ENCODE measurements around the gene FAM83G.

The FAM83G gene

DNA sequence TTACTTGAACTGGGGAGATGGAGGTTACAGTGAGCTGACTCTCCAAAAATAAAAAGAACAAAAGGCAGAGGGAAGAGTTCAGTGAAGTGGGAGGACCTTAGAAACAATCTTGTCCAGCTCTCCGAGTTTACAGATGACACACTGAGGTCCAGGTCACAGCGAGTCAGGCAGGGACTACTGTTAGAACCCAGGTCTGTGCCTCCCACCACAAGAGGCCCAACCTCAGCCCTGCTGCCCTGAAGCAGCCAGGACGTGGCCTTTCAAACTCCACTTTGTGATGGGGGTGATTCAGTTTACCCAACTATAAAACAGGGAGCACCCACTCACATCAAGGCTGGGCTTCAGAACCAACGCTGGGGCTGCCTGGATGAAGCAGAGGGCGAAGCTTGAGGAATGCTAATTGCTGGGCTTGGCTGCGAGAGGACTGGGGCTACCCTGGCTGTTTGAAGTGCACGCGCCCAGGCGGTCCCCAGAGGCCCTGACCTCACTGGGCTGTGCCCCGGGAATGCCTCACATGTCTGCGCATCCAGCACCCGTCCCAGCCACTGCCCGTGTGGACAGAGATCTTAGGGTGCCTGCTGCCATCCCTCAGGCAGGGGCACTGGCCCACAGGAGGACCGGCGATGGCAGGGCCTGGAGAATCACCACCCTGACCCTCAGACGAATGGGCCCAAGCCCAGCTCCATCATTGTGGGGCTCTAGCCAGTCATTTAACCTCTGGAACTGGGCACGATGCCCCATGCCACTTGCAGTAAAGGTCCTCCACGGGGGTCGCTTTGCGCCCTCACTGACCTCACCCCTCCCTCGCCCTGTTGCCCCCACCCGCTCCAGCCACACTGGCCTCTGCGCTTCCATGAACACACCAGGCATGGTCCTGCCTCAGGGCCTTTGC lies 41.2 kb downstream of the FAM83G start:
- Histone ChIP-seq H3K9ac (ENCODE audit: insufficient read length) (no peak overlapping the region), H3K36me3 (ENCODE audit: insufficient read depth, low read length) (no peaks in the 10 kb centered on the region), H3K9me3 (ENCODE audit: low read depth, low read length) (no peaks in the 10 kb centered on the region), H3K4me3 (no peak overlapping the region), H3K27ac (no peak overlapping the region)
- DNase-seq (ENCODE audit: low read depth, low spot score): no peak
- TF ChIP-seq EZH2 (IDR thresholded peaks at IDR 0.05) (no peak), POLR2AphosphoS5 (IDR thresholded peaks at IDR 0.05; ENCODE audit: borderline replicate concordance, low read depth, low read length) (no peak), FOXP2 (optimal IDR thresholded peaks at IDR 0.05; ENCODE audit: control extremely low read depth, extremely low read length, insufficient read depth) (no peak)

DNA sequence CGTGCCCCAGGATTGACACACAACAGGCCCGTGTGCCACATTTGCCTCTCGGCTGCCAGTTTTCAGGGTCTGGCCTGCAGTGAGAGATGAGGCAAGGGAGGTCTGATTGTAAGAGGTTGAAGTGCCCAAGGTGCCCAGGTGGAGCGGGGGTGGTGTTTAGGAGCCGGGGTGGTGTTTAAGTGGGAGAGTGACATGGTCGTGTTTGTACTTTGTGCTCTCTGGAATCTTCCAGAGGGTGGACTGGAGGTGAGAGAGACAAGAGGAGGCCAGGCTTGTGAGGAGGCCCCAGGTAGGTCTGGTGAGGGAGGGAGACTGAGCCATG lies 42.1 kb downstream of the FAM83G start:
- no peak for DNase-seq (ENCODE audit: low read depth, low spot score)
- Histone ChIP-seq H3K9me3 (ENCODE audit: low read depth, low read length) (no peaks in the 10 kb centered on the region), H3K36me3 (ENCODE audit: insufficient read depth, low read length) (no peaks in the 10 kb centered on the region), H3K27ac (no peak overlapping the region), H3K4me3 (no peak overlapping the region), H3K9ac (ENCODE audit: insufficient read length) (no peak overlapping the region)
- TF ChIP-seq POLR2AphosphoS5 (IDR thresholded peaks at IDR 0.05; ENCODE audit: borderline replicate concordance, low read depth, low read length): no peak

DNA sequence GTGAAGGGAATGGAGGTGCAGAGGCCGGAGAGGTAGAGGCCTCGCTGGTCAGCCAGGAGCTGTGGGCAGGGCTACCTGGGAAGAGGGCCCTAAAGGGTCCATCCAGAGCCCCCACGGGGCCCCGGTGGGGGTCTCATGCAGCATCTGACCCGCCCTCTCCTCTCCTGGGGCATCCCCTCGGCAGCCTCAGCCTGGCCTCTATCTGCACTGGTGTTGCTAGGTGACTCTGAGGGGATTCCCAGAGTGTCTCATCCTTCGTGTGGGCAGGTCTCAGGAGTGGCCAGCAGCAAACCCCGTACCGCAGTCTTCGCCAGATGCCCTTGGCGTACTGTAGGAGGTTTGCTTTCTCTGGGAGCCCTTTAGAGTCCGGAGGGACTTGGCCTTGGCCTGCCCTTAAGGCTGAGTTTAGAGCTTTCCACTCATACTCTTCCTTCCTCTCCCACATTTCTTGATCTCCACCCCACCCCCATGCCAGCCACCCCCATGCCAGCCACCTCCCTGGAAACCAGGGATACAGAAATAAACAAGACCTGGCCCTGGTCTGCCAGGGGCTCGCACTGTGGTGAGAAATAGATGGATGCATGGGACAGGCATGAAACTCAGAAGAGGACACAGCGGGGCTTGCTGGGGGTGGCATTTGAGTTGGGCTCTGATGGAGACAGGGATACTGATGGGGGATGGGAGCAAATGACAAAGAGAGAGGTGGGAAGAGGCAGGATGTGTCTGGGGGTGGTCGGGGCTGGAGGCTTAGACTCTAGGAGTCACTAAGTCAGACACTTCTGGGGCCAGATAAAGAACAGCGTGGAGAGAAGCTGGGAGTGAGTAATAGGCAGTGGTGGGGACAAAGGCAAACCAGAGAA lies 42.7 kb downstream of the FAM83G start:
- Histone ChIP-seq H3K36me3 (ENCODE audit: insufficient read depth, low read length) (no peaks in the 10 kb centered on the region), H3K4me3 (no peak overlapping the region), H3K9me3 (ENCODE audit: low read depth, low read length) (no peaks in the 10 kb centered on the region), H3K9ac (ENCODE audit: insufficient read length) (no peak overlapping the region), H3K27ac (no peak overlapping the region)
- TF ChIP-seq FOXP2 (optimal IDR thresholded peaks at IDR 0.05; ENCODE audit: control extremely low read depth, extremely low read length, insufficient read depth): no peak
- no peak for DNase-seq (ENCODE audit: low read depth, low spot score)

DNA sequence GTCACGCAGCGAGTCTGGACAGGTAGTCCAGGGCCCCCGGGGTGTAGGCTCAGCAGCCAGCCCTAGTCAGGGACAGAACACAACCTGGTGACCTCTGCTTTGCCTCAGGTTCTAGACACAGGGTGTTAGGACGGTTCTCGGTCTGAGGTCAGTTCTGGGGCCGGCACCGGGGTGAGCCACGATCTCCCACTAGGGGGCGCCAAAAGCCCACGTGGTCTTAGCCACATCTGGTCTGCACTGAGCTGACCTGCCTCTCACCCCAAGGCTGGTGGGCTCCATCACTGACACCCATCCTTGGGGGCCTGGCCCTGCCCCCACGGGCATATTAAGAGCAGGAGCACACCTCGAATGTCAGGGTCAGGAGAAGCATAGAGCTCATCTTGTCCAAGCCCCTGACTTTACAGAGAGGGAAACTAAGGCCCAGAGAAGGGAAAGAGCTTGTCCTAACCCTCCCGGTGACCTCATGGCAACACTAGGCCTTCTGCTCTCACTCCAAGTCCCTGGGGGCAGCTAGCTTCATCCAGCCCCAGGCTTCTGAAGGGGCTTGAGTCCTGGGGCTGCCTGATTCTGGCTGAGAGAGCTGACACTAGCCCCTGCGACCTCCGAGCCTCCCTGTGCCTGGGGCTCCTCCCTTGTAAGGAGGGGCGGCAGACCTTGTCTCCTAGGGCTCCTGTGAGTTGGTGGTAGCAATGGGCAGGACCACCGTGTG lies 43.6 kb downstream of the FAM83G start:
- TF ChIP-seq POLR2AphosphoS5 (IDR thresholded peaks at IDR 0.05; ENCODE audit: borderline replicate concordance, low read depth, low read length) (no peak), FOXP2 (optimal IDR thresholded peaks at IDR 0.05; ENCODE audit: control extremely low read depth, extremely low read length, insufficient read depth) (no peak), EZH2 (IDR thresholded peaks at IDR 0.05) (no peak)
- Histone ChIP-seq H3K9me3 (ENCODE audit: low read depth, low read length) (no peaks in the 10 kb centered on the region), H3K4me3 (no peak overlapping the region), H3K9ac (ENCODE audit: insufficient read length) (no peak overlapping the region), H3K27ac (no peak overlapping the region), H3K36me3 (ENCODE audit: insufficient read depth, low read length) (no peaks in the 10 kb centered on the region)
- DNase-seq (ENCODE audit: low read depth, low spot score): no peak

DNA sequence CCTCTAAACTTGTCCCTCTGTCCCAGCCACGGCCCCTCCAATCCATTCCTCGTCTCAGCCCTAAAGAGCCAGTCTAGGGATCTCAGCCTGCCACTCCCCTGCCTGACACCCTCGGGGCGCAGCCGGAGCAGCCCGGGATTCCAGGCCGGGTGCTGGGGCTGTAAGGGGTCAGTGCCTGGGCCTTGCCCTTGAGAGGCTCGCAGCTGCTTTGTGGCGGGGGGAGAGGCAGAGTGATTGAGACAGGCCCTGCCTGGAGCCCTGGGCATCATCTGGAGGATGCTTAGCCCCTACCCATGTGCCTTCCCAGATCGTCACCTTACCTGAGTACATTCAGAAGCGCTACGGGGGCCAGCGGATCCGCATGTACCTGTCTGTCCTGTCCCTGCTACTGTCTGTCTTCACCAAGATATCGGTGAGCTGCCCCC lies 44.3 kb downstream of the FAM83G start:
- TF ChIP-seq FOXP2 (optimal IDR thresholded peaks at IDR 0.05; ENCODE audit: control extremely low read depth, extremely low read length, insufficient read depth): no peak
- no peak for TF ChIP-seq POLR2AphosphoS5 (IDR thresholded peaks at IDR 0.05; ENCODE audit: borderline replicate concordance, low read depth, low read length)
- no peak for TF ChIP-seq EZH2 (IDR thresholded peaks at IDR 0.05)
- Histone ChIP-seq H3K36me3 (ENCODE audit: insufficient read depth, low read length) (no peaks in the 10 kb centered on the region), H3K9ac (ENCODE audit: insufficient read length) (no peak overlapping the region), H3K9me3 (ENCODE audit: low read depth, low read length) (no peaks in the 10 kb centered on the region), H3K27ac (no peak overlapping the region), H3K4me3 (no peak overlapping the region)
- DNase-seq (ENCODE audit: low read depth, low spot score): no peak

DNA sequence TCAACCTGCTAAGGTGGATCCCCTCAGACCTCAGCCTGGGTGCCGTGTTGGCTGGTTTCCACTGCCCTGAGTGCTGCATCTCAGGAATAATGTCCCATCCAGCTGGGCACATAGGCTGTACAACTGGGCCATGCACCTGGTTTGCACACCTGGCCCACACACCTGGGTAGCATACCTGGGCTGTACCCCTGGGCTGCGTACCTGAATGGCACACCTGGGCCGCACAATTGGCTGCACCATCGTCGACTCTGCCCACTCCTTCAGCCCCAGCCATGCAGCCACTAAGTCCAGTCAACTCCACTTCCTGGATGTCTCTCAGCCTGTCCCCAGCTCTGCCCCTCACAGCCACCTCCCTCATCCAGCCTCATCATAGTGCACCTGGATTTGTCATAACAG lies 44.7 kb downstream of the FAM83G start:
- Histone ChIP-seq H3K27ac (no peak overlapping the region), H3K4me3 (no peak overlapping the region), H3K9ac (ENCODE audit: insufficient read length) (no peak overlapping the region), H3K9me3 (ENCODE audit: low read depth, low read length) (no peaks in the 10 kb centered on the region), H3K36me3 (ENCODE audit: insufficient read depth, low read length) (no peaks in the 10 kb centered on the region)
- no peak for DNase-seq (ENCODE audit: low read depth, low spot score)
- no peak for TF ChIP-seq POLR2AphosphoS5 (IDR thresholded peaks at IDR 0.05; ENCODE audit: borderline replicate concordance, low read depth, low read length)
- TF ChIP-seq FOXP2 (optimal IDR thresholded peaks at IDR 0.05; ENCODE audit: control extremely low read depth, extremely low read length, insufficient read depth): no peak
- TF ChIP-seq EZH2 (IDR thresholded peaks at IDR 0.05): no peak

DNA sequence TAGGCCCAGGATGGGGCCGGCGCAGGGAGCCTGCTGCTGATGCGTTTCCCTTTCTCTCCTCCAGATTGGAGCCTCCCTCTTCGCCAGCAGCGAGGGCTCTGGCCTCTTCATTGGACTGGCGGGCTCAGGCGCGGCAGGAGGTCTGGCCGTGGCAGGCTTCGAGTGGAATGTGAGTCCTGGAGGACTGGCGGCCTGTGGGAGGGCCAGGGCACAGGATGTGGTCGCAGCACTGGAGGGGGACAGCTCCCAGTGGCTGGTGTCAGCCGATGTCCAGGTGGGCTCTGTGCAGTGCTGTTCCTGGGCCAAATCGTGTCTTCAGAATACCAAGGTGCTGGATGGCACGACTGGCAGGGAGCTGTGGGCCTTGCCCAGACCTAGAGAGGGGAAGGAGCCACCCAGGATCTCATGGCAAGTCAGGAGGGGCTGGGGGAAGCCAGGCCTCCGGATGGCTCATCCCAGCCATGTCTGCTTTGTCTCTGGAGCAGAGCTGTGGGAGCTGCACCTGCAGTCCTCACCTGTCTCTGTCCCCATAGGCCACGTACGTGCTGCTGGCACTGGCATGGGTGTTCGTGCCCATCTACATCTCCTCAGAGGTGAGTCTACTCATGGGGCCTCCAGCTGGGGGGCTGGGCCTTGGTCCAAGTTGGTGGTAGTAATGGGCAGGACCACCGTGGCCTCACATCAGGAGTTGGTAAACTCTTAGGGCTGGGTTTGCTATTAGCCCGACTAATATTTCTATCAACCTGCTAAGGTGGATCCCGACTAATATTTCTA lies 45.3 kb downstream of the FAM83G start:
- no peaks in the 10 kb centered on the region for H3K9me3 ChIP-seq (ENCODE audit: low read depth, low read length)
- DNase-seq (ENCODE audit: low read depth, low spot score): no peak

More for the DNA sequence above, 45.3 kb downstream of the FAM83G start:
- Histone ChIP-seq H3K4me3 (no peak overlapping the region), H3K9ac (ENCODE audit: insufficient read length) (no peak overlapping the region), H3K36me3 (ENCODE audit: insufficient read depth, low read length) (no peaks in the 10 kb centered on the region), H3K27ac (no peak overlapping the region)
- TF ChIP-seq POLR2AphosphoS5 (IDR thresholded peaks at IDR 0.05; ENCODE audit: borderline replicate concordance, low read depth, low read length): no peak
- TF ChIP-seq FOXP2 (optimal IDR thresholded peaks at IDR 0.05; ENCODE audit: control extremely low read depth, extremely low read length, insufficient read depth): no peak
- TF ChIP-seq EZH2 (IDR thresholded peaks at IDR 0.05): no peak
